GM13977 (cell line): ENCODE data around the gene ASIC2.

Source experiments
- DNase-seq: peaks from one replicate; pipeline ENCODE4 v3.0.0; 2012; ENCODE audit warnings: low spot score
- CTCF ChIP-seq: IDR thresholded peaks from 2 replicates; pipeline ENCODE4 v1.5.1; 2012; ENCODE audit warnings: mild to moderate bottlenecking, control low read depth; ENCODE audit not compliant: insufficient read depth; ENCODE audit errors: extremely low read depth, missing control alignments
- in situ Hi-C: fragments of 300-500 bp; cut with MboI; formaldehyde crosslinking; loops from one replicate; pipeline ENCODE4 v1.12.0; 2022; ENCODE audit warnings: low sequenced_read_pairs, low pct_unique_long_range_greater_than_20kb, mixed read lengths, inconsistent platforms; ENCODE audit not compliant: unreplicated experiment

The ASIC2 gene

DNA sequence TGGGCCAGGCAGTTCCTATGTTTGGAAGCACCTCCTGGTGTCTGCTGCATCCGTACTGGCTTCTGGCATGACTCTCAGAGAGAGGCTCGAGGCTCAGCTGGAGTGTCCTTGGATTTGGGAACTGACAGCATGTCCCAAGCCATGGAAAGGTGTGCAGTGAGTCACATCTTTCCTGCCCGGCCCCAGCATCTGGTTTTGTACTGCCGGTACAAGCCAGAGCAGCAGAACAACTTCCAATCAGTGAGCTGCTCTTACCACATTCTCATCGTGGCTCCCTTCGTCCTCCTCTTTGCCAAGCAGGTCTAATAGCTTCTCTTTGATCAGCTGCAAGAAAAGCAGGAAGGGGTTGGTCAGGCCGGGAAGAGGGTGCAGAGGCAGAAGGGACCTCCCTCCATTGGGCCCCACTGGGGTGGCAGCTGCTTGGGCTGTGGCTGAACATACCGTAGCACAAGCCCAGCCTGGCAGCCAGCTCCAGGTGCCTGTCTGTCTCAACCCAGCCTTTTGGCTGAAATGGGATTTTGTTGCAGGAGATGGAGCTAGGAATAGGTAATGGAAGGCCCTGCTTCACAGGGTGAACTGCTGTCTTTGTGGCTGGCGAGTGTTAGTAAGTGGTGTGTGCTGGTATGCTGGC, 277.3 kb downstream of the ASIC2 start:
- in situ Hi-C loops = no loop called here
- TF ChIP-seq CTCF = no peak
- no peak for DNase-seq

DNA sequence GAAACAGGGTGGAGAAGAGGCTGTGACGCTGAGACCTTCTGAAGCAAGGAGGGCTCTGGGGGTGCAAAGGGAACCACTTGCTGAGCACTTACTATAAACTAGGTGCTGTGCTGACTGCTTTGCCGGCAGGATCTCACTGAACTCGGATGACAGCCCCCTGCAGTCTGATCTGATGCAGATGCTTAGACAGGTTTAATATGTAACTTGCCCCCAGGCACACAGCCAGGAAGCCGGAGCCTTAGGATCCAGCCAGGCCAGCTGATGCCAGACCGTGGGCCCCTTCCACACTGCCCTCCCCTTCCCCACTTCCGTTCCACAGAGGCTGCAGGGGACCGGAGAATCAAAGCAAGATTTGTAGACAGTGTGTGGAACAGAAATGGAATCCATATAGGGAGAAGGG, 278.3 kb downstream of the ASIC2 start:
- in situ Hi-C loops = no loop called here
- TF ChIP-seq CTCF = no peak
- DNase-seq = no peak

DNA sequence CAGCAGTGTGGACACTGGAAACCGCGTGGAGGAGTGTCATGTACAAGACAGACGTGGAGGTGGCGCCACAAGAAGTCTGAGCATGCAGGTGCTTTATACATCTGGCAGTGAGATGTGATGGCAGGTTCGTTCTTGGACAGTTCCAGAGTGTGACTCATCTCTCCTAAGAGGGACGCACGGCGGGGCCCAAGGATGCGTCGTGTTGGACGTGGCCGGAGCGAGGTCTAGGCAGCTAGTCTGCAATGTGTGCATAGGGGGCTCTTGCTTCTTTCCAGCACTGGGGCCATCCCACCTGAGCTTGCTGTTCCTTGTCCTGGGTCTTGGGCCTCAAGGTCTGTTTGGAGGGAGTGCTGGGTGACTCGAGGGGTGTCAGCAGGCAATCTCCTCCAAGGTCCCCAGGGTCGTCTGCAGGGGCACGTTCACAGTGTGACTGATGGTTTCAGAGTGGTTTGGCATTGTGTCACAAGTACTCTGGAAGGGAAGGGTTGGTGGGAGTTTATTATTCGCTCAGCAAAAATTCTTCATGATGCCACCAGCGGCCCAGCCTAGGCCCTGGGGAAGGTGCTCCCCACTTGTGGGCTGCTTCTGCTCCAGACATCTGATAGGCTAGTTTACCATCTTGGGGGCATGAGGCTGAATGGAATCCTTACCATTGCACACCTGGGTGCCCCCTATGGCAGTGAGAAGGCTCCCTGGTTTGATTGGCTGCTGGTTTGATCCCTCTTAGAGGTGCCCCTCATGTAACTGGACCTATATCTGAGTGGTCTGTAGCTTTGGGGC, 279.3 kb downstream of the ASIC2 start:
- in situ Hi-C loops = no loop called here

GRCh38 chr17:33012522-33013033, 280.5 kb downstream of the ASIC2 start:
- DNase-seq = no peak
- TF ChIP-seq CTCF = no peak
- in situ Hi-C loops = no loop called here

More for the DNA sequence above, 279.3 kb downstream of the ASIC2 start:
- no peak for TF ChIP-seq CTCF
- no peak for DNase-seq

GRCh38 chr17:33009636-33010035, 283.5 kb downstream of the ASIC2 start:
- in situ Hi-C loops = no loop called here
- TF ChIP-seq CTCF = no peak
- DNase-seq = no peak

DNA sequence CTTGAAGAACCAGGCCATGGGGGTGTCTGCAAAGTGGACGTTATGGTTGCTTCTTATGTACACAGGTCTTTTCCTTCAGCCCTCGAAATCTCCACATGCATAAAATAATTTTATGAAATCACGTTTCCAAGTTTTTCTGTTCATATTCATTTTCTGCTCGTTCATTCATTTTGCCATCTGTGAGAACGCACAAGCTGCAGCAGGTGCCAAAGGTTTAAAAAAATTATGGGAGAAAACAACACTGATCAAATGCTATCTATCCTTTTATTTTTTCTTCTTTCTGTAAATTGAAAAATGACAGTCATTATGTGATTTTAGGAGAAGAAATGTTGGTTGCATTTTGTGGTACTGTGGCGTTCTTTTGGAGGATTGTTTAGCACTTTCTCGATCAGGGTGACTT, 285.9 kb downstream of the ASIC2 start:
- TF ChIP-seq CTCF = no peak
- in situ Hi-C loops = no loop called here
- no peak for DNase-seq
